SW 1271 (cell line): ENCODE measurements around the gene AUTS2.
"Not testable (repeated sequence)": the region's sequence is repeated elsewhere in the genome, so short reads cannot be mapped to it uniquely, and the experiment has no call there.

Experiments used
- DNase-seq, 2 experiments: peaks; one replicate each; lab custom pipeline; 2025; lab: John Stamatoyannopoulos, UW

AUTS2 gene

GRCh38 chr7:70717553-70718329 lies 1119.5 kb downstream of the AUTS2 start:
- no peak for DNase-seq

DNA sequence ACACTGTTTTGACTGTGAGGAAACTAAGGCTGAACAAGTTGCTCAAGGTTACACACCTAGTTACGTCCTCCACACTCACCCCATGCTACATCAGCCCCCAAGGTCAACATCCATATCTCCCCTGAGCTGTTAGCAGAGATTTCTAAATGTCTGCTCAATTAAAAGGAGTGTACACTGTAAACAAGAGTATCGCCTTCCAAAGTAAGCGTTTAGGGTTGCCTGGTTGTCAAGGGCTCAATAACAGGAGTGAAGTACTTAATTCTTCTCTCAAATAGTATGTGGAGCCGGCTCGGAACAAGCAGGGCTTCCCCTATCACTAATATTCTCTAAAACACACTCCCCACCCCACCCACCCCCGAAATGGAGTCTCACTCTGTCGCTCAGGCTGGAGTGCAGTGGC lies 1120.8 kb downstream of the AUTS2 start:
- no peak for DNase-seq

- DNase-seq = no peak
These were observed 1122.1 kb downstream of the AUTS2 start for GRCh38 chr7:70720191-70720873.

GRCh38 chr7:70721500-70721899 lies 1123.2 kb downstream of the AUTS2 start:
- no peak for DNase-seq

DNA sequence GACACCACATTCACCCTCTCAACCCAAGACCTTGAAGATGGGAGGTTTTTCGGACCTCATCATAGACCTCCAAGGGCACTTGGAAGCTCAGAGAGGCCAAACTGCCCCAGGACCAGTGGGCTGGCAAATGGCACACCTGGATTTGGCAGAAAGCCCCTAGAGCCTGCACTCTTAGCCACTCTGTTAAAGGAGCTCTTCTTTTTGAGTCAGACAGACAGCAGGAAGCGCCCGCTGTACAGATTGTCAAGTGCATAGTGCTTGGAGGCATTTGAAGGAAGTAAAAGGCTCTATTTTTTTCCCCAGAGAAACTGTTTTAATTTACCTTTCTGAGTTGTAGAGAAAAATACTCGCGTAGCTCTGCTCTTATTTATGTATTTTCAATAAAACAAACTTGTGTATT lies 1125.1 kb downstream of the AUTS2 start:
- DNase-seq = no peak

- no peak for DNase-seq
These were observed 1127.2 kb downstream of the AUTS2 start for GRCh38 chr7:70725448-70725847.

GRCh38 chr7:70726294-70726693 lies 1128.0 kb downstream of the AUTS2 start:
- DNase-seq = no peak

DNA sequence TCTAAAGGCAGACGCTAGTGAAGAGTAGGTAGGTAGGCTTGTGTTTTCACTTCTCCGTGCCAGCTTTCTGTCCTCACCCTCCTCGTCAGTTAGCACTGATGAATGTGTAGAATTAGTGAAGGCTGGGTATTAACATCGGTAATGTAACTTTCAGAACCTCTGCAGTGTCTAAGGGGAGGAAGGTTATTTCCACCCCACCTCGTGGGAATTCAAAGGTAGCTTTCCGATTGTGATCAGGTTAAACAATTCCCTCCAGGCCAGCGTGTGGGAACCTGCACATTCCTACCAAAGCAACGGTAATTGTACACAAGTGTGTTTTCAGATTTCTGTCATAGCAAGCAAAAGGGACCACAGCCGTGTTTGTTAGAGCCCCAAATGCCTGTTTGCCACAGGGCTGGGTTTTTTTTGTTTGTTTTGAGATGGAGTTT lies 1128.7 kb downstream of the AUTS2 start:
- no peak for DNase-seq

DNA sequence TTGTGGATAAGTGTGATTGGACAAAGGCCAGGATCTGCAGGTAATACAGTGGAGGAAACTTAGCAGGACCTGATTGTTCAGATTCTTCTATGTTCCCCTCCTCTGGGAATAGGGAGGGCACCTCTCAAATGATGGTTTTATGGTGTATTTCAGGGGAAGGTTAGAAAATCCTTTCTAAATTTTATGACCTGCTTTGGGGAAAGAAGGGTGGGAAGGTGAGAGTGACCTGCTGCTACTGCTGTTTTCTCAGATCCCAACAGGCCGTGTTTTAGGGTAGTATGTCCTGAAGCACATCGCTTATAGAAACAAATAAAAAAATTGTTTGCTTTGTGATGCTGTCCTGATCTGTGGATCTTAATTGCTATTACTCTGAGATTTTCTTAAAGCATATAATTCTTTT lies 1129.6 kb downstream of the AUTS2 start:
- DNase-seq = no peak

- DNase-seq = no peak
These were observed 1130.7 kb downstream of the AUTS2 start for GRCh38 chr7:70728872-70729552.

DNA sequence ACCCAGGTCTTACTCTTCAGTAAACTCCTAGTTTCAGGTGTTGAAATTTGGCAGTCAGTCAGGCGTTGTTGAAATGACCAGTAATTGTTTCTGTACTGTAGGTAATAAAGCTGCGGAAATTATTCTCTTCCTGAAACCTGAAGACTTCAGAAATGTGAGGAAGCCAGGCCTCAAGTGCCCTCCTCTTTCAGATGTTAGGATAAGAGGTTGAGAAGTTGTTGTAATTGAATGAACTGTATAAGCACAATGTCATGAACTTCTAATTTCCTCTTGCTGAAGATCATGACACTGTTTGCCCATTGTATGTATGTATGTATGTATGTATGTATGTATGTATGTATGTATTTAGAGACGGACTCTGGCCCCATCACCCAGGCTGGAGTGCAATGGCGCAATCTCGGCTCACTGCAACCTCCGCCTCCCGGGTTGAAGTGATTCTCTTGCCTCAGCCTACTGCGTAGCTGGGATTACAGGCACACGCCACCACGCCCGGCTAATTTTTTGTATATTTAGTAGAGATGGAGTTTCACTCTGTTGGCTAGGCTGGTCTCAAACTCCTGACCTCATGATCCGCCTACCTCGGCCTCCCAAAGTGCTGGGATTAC lies 1131.4 kb downstream of the AUTS2 start:
- DNase-seq = not testable (repeated sequence)

DNA sequence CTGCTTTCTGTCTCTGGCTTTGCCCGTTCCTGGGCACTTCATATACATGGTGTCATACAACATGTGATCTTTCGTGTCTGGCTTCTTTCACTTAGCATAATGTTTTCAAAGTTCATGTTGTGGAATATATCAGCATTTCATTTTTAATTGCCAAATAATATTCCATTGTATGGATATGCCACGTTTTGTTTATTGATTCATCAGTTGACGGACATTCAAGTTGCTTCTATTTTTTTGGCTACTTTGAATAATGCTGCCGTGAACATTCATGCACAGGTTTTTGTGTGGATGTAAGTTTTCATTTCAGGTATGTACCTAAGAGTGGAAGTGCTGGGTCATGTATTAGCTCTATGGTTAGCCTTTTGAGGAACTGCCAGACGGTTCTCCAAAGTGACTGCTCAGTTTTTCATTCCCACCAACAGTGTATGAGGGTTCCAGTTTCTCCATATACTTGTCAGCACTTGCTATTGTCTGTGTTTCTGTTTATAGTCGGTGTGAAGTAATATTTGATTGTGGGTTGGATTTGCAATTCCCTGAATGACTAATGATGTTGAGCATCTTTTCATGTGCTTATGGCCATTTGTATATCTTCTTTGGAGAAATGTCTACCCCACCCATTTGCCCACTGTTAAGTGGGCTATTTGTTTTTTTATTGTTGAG lies 1132.3 kb downstream of the AUTS2 start:
- DNase-seq = no peak

DNA sequence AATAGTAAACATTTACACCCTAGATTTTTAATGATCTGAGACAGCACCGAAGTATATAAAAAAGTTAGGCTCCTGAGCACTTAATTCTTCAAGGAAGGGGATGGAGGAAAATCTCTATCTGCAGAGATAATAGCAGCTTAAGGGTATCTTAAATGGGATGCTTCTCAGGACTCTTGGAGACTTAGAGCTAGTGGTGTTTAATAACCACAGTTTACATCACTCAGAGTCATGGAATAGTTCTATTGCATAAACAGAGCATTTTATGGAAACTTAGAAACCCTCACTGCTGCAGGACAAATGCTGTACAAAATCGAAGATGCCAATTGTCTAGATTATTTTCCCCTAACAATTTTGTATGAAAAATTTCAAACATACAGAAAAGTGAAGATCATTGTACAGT lies 1134.8 kb downstream of the AUTS2 start:
- no peak for DNase-seq

- no peak for DNase-seq
These were observed 1136.1 kb downstream of the AUTS2 start for GRCh38 chr7:70734411-70734810.

DNA sequence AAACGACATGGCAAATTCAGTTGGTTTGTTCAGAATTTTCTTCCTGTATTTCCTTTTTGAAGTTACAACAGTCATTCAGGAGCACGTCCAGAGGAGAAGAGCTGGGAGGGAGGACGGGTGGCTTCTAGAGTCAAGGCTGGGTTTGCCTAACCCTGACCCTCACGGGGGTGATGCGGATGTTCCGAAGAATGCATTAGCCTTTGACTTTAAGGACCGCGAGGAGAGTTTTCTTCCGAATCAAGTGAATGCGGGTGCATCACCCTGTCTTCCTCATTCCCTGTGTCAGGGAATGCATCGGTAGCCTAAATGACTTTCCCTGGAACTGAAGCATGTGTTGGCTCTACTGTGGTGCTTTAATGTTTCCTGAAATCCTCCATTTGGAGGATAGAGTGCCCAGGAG lies 1137.0 kb downstream of the AUTS2 start:
- no peak for DNase-seq

- no peak for DNase-seq
These were observed 1138.6 kb downstream of the AUTS2 start for GRCh38 chr7:70736715-70737460.

DNA sequence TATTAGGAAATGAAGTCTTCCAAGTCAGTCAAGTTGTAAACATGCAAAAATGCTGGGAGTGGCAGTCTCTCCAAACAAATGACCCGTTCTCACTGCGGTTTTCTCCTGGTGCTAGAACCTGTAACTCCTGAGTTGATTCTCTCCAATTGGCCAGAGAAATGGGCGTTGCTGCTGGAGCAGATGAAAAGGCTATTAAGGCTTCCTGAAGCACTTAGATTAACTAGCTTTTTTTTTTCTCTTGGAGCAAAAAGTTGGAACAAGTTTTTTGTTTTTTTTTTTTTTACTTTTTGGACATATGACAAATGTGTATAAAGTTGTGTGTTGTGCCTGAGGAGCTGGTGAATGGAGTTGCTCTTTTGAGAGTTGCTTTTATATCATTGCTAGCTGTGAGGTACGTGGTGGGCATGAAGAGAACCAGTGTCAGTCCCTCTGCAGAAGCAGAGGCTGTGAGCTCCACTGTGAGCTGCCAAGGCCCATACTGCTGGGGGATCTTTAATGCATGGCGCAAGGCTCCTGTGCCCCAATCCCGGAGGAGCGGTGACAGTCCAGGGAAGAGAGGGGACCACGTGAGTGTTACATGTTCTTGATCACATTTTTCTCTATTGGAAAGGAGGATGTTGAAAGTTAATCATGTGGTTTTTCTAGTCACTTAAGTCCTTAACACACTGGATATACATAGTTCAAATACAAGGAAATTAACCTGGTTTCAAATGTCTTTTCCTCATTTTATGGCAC lies 1140.0 kb downstream of the AUTS2 start:
- no peak for DNase-seq

- DNase-seq = no peak
These were observed 1141.5 kb downstream of the AUTS2 start for GRCh38 chr7:70739646-70740210.

DNA sequence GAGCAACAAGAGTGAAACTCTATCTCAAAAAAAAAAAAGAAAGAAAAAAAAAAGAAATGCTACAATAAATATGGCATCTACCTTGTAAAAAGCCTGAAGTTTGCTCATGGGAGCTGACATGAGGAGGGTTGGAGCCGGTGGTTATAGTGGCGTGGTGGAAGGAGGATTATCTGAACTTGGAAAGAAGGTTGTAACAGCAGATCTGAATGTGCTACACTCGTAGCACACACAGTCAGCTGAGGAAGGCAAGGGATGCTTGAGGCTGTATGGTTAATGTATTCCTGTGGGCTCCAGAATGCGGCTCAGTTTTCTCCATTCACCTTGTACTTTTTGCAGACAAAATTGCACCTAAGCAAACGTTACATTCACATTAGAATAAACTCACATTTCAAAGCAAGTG lies 1143.4 kb downstream of the AUTS2 start:
- no peak for DNase-seq
